HUES48 (cell line): ENCODE measurements around the gene TCF12.

Experiments
- H3K27ac ChIP-seq: one replicate; pipeline ENCODE4 v1.7.0; 2013; ENCODE audit warnings: low read depth, low read length, inconsistent platforms
- H3K27me3 ChIP-seq: 2 replicates; pipeline ENCODE4 v1.6.1; 2013; ENCODE audit warnings: mild to moderate bottlenecking, low read length; ENCODE audit not compliant: control insufficient read depth, insufficient read depth
- H3K36me3 ChIP-seq: 2 replicates; pipeline ENCODE4 v1.6.1; 2013; ENCODE audit warnings: low read length; ENCODE audit not compliant: control insufficient read depth, insufficient read depth
- H3K4me1 ChIP-seq: 2 replicates; pipeline ENCODE4 v1.6.1; 2013; ENCODE audit warnings: mild to moderate bottlenecking, low read length; ENCODE audit not compliant: control insufficient read depth, insufficient read depth
- H3K4me3 ChIP-seq: 2 replicates; pipeline ENCODE4 v1.5.1; 2013; ENCODE audit warnings: mild to moderate bottlenecking, low read depth, low read length
- H3K9ac ChIP-seq: 2 replicates; pipeline ENCODE4 v1.6.1; 2013; ENCODE audit warnings: mild to moderate bottlenecking, low read depth, low read length, moderate library complexity
- H3K9me3 ChIP-seq: 2 replicates; pipeline ENCODE4 v1.6.1; 2013; ENCODE audit warnings: low read length; ENCODE audit not compliant: control insufficient read depth, insufficient read depth

TCF12 gene

GRCh38 chr15:57045741-57046382 lies 127.4 kb downstream of the TCF12 start:
- no peak overlapping the region for H3K4me3 ChIP-seq
- H3K9ac ChIP-seq, result no peak overlapping the region
- H3K27ac ChIP-seq, result no peak overlapping the region
- no peaks in the 10 kb centered on the region for H3K36me3 ChIP-seq
- H3K27me3 ChIP-seq, result no peaks in the 10 kb centered on the region
- peaks cover 39% of the 10 kb centered on the region for H3K4me1 ChIP-seq
- no peaks in the 10 kb centered on the region for H3K9me3 ChIP-seq

DNA sequence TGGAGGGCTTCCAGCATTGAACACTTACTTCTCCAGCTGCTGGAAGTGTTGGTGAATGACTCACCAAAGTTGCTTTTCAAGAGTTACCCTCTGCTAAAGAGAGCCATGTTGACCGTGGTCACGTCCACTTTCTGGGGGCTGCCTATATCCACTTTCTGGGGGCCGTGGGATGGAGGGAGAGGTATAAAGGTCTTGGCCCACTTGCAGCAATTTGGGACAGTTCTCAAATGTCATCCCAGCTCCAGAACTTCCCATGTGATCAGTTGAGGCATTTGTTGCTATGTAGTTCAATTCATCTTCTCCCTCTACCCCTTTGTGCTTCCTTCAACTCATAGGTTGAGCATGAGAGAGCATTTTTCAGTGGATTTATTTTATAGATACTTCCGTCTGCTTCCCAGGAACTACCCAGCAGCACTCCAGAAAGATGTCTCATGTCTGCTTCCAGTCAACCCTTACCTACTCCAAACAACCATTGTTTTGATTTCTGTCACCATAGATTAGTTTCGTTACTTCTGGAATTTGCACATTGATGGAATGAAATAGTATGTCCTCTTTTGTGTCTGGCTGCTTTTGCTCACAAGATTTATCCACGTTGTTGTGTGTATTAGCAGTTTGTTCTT lies 130.6 kb downstream of the TCF12 start:
- Histone ChIP-seq H3K36me3 (no peaks in the 10 kb centered on the region), H3K27me3 (no peaks in the 10 kb centered on the region), H3K9me3 (no peaks in the 10 kb centered on the region), H3K4me3 (no peak overlapping the region), H3K27ac (no peak overlapping the region), H3K4me1 (peaks cover 34% of the 10 kb centered on the region), H3K9ac (no peak overlapping the region)

GRCh38 chr15:57053470-57053869 lies 135.0 kb downstream of the TCF12 start:
- H3K9me3 ChIP-seq, result no peaks in the 10 kb centered on the region
- H3K27me3 ChIP-seq, result no peaks in the 10 kb centered on the region
- H3K4me3 ChIP-seq, result no peak overlapping the region
- H3K36me3 ChIP-seq, result no peaks in the 10 kb centered on the region
- no peak overlapping the region for H3K9ac ChIP-seq
- no peak overlapping the region for H3K27ac ChIP-seq
- peaks cover 52% of the 10 kb centered on the region for H3K4me1 ChIP-seq

GRCh38 chr15:57054204-57054750 lies 135.8 kb downstream of the TCF12 start:
- Histone ChIP-seq H3K36me3 (no peaks in the 10 kb centered on the region), H3K27ac (no peak overlapping the region), H3K9ac (no peak overlapping the region), H3K27me3 (no peaks in the 10 kb centered on the region), H3K4me3 (no peak overlapping the region), H3K4me1 (peaks cover 58% of the 10 kb centered on the region), H3K9me3 (no peaks in the 10 kb centered on the region)

- Histone ChIP-seq H3K27me3 (no peaks in the 10 kb centered on the region), H3K4me1 (peaks cover 49% of the 10 kb centered on the region), H3K9me3 (no peaks in the 10 kb centered on the region), H3K27ac (no peak overlapping the region), H3K4me3 (no peak overlapping the region), H3K36me3 (no peaks in the 10 kb centered on the region), H3K9ac (no peak overlapping the region)
Measured at GRCh38 chr15:57056357-57056756, 137.9 kb downstream of the TCF12 start.

GRCh38 chr15:57057134-57057930 lies 138.9 kb downstream of the TCF12 start:
- no peaks in the 10 kb centered on the region for H3K36me3 ChIP-seq
- no peak overlapping the region for H3K9ac ChIP-seq
- peak overlapping the region; percentile 34 for H3K27ac ChIP-seq
- no peaks in the 10 kb centered on the region for H3K9me3 ChIP-seq
- no peaks in the 10 kb centered on the region for H3K27me3 ChIP-seq
- H3K4me1 ChIP-seq, result peaks cover 49% of the 10 kb centered on the region
- H3K4me3 ChIP-seq, result no peak overlapping the region

- H3K36me3 ChIP-seq, result no peaks in the 10 kb centered on the region
- H3K27ac ChIP-seq, result no peak overlapping the region
- H3K9ac ChIP-seq, result no peak overlapping the region
- H3K4me3 ChIP-seq, result no peak overlapping the region
- peaks cover 34% of the 10 kb centered on the region for H3K4me1 ChIP-seq
- no peaks in the 10 kb centered on the region for H3K9me3 ChIP-seq
- no peaks in the 10 kb centered on the region for H3K27me3 ChIP-seq
Measured at GRCh38 chr15:57059026-57059660, 140.7 kb downstream of the TCF12 start.

DNA sequence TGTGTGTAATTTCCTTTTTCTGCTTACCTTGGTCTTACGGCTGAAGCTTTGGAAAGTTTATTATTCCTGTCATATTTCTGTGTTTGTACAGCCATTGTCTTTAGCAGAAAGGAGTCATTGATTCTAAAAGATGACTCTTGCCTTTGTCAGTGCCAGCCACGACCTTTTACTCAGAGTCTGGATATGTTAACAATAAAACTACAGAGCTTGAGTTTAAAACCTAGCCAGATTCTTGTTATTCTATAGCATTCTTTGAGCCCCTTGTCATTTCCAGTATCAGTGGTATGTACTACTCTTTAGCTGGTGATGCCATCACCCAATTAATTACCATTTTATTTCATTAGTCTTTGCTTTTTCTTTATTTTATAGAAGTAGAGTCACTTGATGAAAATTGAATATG lies 142.4 kb downstream of the TCF12 start:
- Histone ChIP-seq H3K36me3 (no peaks in the 10 kb centered on the region), H3K27me3 (no peaks in the 10 kb centered on the region), H3K9ac (no peak overlapping the region), H3K4me1 (peaks cover 29% of the 10 kb centered on the region), H3K4me3 (no peak overlapping the region), H3K9me3 (no peaks in the 10 kb centered on the region), H3K27ac (no peak overlapping the region)

GRCh38 chr15:57061281-57061680 lies 142.8 kb downstream of the TCF12 start:
- Histone ChIP-seq H3K36me3 (no peaks in the 10 kb centered on the region), H3K4me3 (no peak overlapping the region), H3K27ac (no peak overlapping the region), H3K9me3 (no peaks in the 10 kb centered on the region), H3K27me3 (no peaks in the 10 kb centered on the region), H3K4me1 (peaks cover 29% of the 10 kb centered on the region), H3K9ac (no peak overlapping the region)

DNA sequence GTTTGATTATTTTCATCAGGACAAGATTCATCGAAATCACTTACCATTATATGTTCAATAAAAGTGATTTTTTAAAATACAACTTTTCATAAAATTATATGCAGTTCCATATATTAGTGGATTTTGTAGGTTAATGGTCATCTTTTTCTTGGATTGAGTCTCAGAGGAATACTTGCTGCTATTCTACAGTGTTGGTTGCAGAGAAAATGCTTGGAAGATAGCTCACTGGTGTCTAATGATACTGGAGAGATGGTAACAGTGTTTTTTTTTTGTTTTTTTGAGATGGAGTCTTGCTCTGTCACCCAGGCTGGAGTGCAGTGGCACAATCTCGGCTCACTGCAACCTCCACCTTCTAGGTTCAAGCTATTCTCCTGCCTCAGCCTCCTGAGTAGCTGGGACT lies 143.3 kb downstream of the TCF12 start:
- no peak overlapping the region for H3K27ac ChIP-seq
- peaks cover 29% of the 10 kb centered on the region for H3K4me1 ChIP-seq
- no peaks in the 10 kb centered on the region for H3K27me3 ChIP-seq
- H3K9ac ChIP-seq, result no peak overlapping the region
- no peaks in the 10 kb centered on the region for H3K36me3 ChIP-seq
- H3K9me3 ChIP-seq, result no peaks in the 10 kb centered on the region
- H3K4me3 ChIP-seq, result no peak overlapping the region
